A673 (cell line): ENCODE measurements around the gene SMIM44.

ENCODE experiments used
- CTCF ChIP-seq: fragments of 300-800, 200-600 bp; sonication (generic); conservative IDR thresholded peaks from 2 replicates; pipeline ENCODE4 v1.5.1; 2017; ENCODE audit warnings: low read depth, mild to moderate bottlenecking, antibody characterized with exemption, low read length, moderate library complexity, mixed read lengths
- EZH2 ChIP-seq: fragments of 200-600 bp; sonication (generic); IDR thresholded peaks from 2 replicates; pipeline ENCODE4 v1.6.1; 2017; ENCODE audit warnings: borderline replicate concordance, low read depth, mild to moderate bottlenecking, mixed read lengths, antibody characterized with exemption, low read length; ENCODE audit not compliant: poor library complexity, severe bottlenecking

GRCh38 chr19:3440082-3440481, 43.2 kb downstream of the SMIM44 start:
- peak; percentile 55 for TF ChIP-seq CTCF
- no peak for TF ChIP-seq EZH2
